Measurements from ENCODE around the gene NLRP1.

NLRP1 gene

GRCh38 chr17:5598457-5598856, 14.1 kb upstream of the NLRP1 start:
- TF ChIP-seq EZH2 (IDR thresholded peaks at IDR 0.05) (no peak), FOXP2 (optimal IDR thresholded peaks at IDR 0.05; ENCODE audit: control extremely low read depth, extremely low read length, insufficient read depth) (no peak), POLR2AphosphoS5 (IDR thresholded peaks at IDR 0.05; ENCODE audit: borderline replicate concordance, low read depth, low read length) (no peak)
- H3K9me3 ChIP-seq (ENCODE audit: low read depth, low read length): no peaks in the 10 kb centered on the region
- DNase-seq (ENCODE audit: low read depth, low spot score): no peak

DNA sequence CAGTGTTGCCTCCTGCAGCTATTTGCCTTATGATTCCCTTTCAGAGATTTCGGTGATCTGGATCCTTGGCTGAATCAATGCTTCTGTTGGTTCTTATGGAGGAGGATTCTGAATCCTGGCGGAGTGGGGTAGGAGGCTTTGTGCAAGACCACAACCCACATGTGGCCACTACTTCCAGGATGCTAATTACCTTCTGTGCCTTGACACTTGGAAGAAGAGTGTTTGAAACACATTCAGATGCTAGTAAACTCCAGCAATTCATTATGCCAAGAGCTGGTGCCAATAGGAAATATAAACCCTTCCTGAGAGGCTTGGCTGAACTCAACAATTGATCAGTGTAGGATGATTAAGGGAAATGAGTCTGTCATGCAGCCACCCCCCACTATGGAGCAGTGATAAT, 12.1 kb upstream of the NLRP1 start:
- TF ChIP-seq FOXP2 (optimal IDR thresholded peaks at IDR 0.05; ENCODE audit: control extremely low read depth, extremely low read length, insufficient read depth) (no peak), POLR2AphosphoS5 (IDR thresholded peaks at IDR 0.05; ENCODE audit: borderline replicate concordance, low read depth, low read length) (no peak), EZH2 (IDR thresholded peaks at IDR 0.05) (no peak)
- H3K9me3 ChIP-seq (ENCODE audit: low read depth, low read length): no peaks in the 10 kb centered on the region
- H3K4me3 ChIP-seq: no peak overlapping the region
- no peak for DNase-seq (ENCODE audit: low read depth, low spot score)
- no peak overlapping the region for H3K27ac ChIP-seq
- no peak overlapping the region for H3K9ac ChIP-seq (ENCODE audit: insufficient read length)
- H3K36me3 ChIP-seq (ENCODE audit: insufficient read depth, low read length): no peaks in the 10 kb centered on the region

More at GRCh38 chr17:5598457-5598856, 14.1 kb upstream of the NLRP1 start:
- Histone ChIP-seq H3K4me3 (no peak overlapping the region), H3K9ac (ENCODE audit: insufficient read length) (no peak overlapping the region), H3K27ac (no peak overlapping the region), H3K36me3 (ENCODE audit: insufficient read depth, low read length) (no peaks in the 10 kb centered on the region)

- DNase-seq (ENCODE audit: low read depth, low spot score): no peak
- Histone ChIP-seq H3K9me3 (ENCODE audit: low read depth, low read length) (no peaks in the 10 kb centered on the region), H3K36me3 (ENCODE audit: insufficient read depth, low read length) (no peaks in the 10 kb centered on the region), H3K4me3 (no peak overlapping the region), H3K27ac (no peak overlapping the region), H3K9ac (ENCODE audit: insufficient read length) (no peak overlapping the region)
- TF ChIP-seq EZH2 (IDR thresholded peaks at IDR 0.05) (no peak), FOXP2 (optimal IDR thresholded peaks at IDR 0.05; ENCODE audit: control extremely low read depth, extremely low read length, insufficient read depth) (no peak), POLR2AphosphoS5 (IDR thresholded peaks at IDR 0.05; ENCODE audit: borderline replicate concordance, low read depth, low read length) (no peak)
Observed at GRCh38 chr17:5595831-5596230, 11.5 kb upstream of the NLRP1 start.

DNA sequence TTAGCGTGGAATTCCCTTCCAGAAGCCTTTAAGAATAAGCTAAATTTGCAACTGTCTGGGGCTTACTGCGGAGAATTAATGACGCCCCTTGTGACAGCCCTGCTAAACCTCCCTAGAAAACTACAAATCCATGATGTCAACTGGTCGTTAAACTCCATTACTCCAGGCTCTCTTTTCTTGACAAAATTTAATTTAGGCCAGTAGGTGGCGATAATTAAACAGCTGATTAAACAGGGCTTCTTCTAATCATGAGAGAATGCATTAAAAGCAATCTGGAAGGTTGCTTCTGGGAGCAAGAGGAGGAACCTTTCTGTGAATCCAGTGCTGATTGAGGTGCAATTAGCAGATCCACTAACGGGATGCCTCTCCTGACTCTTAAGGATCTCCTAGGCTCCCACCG, 8.1 kb upstream of the NLRP1 start:
- TF ChIP-seq FOXP2 (optimal IDR thresholded peaks at IDR 0.05; ENCODE audit: control extremely low read depth, extremely low read length, insufficient read depth) (no peak), POLR2AphosphoS5 (IDR thresholded peaks at IDR 0.05; ENCODE audit: borderline replicate concordance, low read depth, low read length) (no peak), EZH2 (IDR thresholded peaks at IDR 0.05) (no peak)
- Histone ChIP-seq H3K9me3 (ENCODE audit: low read depth, low read length) (no peaks in the 10 kb centered on the region), H3K27ac (no peak overlapping the region), H3K9ac (ENCODE audit: insufficient read length) (no peak overlapping the region), H3K4me3 (no peak overlapping the region), H3K36me3 (ENCODE audit: insufficient read depth, low read length) (no peaks in the 10 kb centered on the region)
- DNase-seq (ENCODE audit: low read depth, low spot score): no peak

GRCh38 chr17:5591966-5592365, 7.7 kb upstream of the NLRP1 start:
- TF ChIP-seq FOXP2 (optimal IDR thresholded peaks at IDR 0.05; ENCODE audit: control extremely low read depth, extremely low read length, insufficient read depth) (no peak), EZH2 (IDR thresholded peaks at IDR 0.05) (no peak), POLR2AphosphoS5 (IDR thresholded peaks at IDR 0.05; ENCODE audit: borderline replicate concordance, low read depth, low read length) (no peak)
- Histone ChIP-seq H3K9me3 (ENCODE audit: low read depth, low read length) (no peaks in the 10 kb centered on the region), H3K36me3 (ENCODE audit: insufficient read depth, low read length) (no peaks in the 10 kb centered on the region), H3K27ac (no peak overlapping the region), H3K4me3 (no peak overlapping the region), H3K9ac (ENCODE audit: insufficient read length) (no peak overlapping the region)
- DNase-seq (ENCODE audit: low read depth, low spot score): no peak

GRCh38 chr17:5588584-5588983, 4.3 kb upstream of the NLRP1 start:
- no peak overlapping the region for H3K9ac ChIP-seq (ENCODE audit: insufficient read length)
- no peak for DNase-seq (ENCODE audit: low read depth, low spot score)
- H3K9me3 ChIP-seq (ENCODE audit: low read depth, low read length): no peaks in the 10 kb centered on the region
- no peak for TF ChIP-seq FOXP2 (optimal IDR thresholded peaks at IDR 0.05; ENCODE audit: control extremely low read depth, extremely low read length, insufficient read depth)
- TF ChIP-seq EZH2 (IDR thresholded peaks at IDR 0.05): no peak
- no peak for TF ChIP-seq POLR2AphosphoS5 (IDR thresholded peaks at IDR 0.05; ENCODE audit: borderline replicate concordance, low read depth, low read length)
- H3K27ac ChIP-seq: no peak overlapping the region
- no peak overlapping the region for H3K4me3 ChIP-seq
- no peaks in the 10 kb centered on the region for H3K36me3 ChIP-seq (ENCODE audit: insufficient read depth, low read length)

GRCh38 chr17:5587438-5588032, 3.2 kb upstream of the NLRP1 start:
- Histone ChIP-seq H3K4me3 (no peak overlapping the region), H3K36me3 (ENCODE audit: insufficient read depth, low read length) (no peaks in the 10 kb centered on the region), H3K27ac (no peak overlapping the region), H3K9ac (ENCODE audit: insufficient read length) (no peak overlapping the region), H3K9me3 (ENCODE audit: low read depth, low read length) (no peaks in the 10 kb centered on the region)
- no peak for DNase-seq (ENCODE audit: low read depth, low spot score)
- TF ChIP-seq POLR2AphosphoS5 (IDR thresholded peaks at IDR 0.05; ENCODE audit: borderline replicate concordance, low read depth, low read length) (no peak), EZH2 (IDR thresholded peaks at IDR 0.05) (no peak), FOXP2 (optimal IDR thresholded peaks at IDR 0.05; ENCODE audit: control extremely low read depth, extremely low read length, insufficient read depth) (no peak)

DNA sequence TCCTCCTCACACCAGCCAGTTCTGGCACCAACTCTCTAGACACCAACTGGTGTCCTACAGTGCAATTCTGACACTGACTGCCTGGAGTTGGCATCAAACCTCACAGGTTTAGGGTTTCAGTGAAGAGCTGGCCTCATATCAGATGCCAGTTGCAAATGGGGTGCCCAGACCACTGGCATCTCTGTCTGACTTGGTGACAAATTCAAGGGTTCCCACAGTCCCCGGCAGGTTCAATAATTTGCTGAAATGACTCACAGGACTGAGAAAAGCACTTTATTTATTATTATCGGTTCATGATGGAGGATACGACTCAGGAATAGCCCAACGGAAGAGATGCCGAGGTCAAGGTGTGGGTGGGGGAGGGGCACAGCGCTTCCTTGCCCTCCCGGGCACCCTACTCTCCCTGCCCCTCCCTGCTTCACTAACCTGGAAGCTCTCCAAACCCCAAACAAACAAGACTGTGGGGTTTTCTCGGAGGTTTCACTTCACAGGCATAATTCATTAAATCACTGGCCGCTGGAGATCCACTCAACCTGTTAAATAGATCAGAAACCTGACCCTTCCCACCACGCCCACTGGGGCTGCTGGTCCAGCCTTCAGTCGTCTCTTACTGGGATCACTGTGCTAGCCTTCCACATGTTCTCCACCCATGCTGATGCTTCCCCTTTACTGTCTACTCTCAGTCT, 1.7 kb upstream of the NLRP1 start:
- Histone ChIP-seq H3K36me3 (ENCODE audit: insufficient read depth, low read length) (no peaks in the 10 kb centered on the region), H3K4me3 (no peak overlapping the region), H3K27ac (no peak overlapping the region), H3K9ac (ENCODE audit: insufficient read length) (no peak overlapping the region), H3K9me3 (ENCODE audit: low read depth, low read length) (no peaks in the 10 kb centered on the region)
- no peak for DNase-seq (ENCODE audit: low read depth, low spot score)
- TF ChIP-seq POLR2AphosphoS5 (IDR thresholded peaks at IDR 0.05; ENCODE audit: borderline replicate concordance, low read depth, low read length): no peak
- no peak for TF ChIP-seq EZH2 (IDR thresholded peaks at IDR 0.05)
- no peak for TF ChIP-seq FOXP2 (optimal IDR thresholded peaks at IDR 0.05; ENCODE audit: control extremely low read depth, extremely low read length, insufficient read depth)
